ENCODE measurements around the gene RBM15B. TPM values are rescaled to one million over a fixed set of nuclear protein-coding genes. Genes with fewer than 3 reads are reported as not detected.

Gene RBM15B
- total RNA-seq, 4 donors from 2014 or later: 4.9 to 13.7 (median 8.9) TPM

DNA sequence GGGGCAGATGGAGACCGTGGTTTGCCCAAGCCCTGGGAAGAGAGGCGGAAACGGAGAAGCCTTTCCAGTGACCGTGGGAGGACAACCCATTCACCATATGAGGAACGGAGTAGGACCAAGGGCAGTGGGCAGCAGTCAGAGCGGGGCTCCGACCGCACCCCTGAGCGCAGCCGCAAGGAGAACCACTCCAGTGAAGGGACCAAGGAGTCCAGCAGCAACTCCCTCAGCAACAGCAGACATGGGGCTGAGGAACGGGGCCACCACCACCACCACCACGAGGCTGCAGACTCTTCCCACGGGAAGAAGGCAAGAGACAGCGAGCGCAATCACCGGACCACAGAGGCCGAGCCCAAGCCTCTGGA is 2.0 kb downstream of the RBM15B start:
- intact Hi-C loops (cut with DNase I; ENCODE audit: low total_unique reads): loop anchor here (10.0 kb wide), 1 partner anchor 1038 kb away; the partner anchor contains the start of genes CYB561D2, NPRL2 and TMEM115

DNA sequence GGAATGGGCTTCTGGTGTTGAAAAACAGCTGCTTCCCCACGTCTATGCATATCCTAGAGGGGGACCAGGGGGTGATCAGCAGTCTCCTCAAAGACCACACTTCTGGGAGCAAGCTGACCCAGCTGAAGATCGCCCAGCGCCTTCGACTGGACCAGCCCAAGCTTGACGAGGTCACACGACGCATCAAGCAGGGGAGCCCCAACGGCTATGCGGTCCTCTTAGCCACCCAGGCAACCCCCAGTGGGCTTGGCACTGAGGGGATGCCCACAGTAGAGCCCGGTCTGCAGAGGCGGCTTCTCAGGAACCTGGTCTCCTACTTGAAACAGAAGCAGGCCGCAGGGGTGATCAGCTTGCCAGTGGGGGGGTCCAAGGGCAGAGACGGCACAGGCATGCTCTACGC is 2.5 kb downstream of the RBM15B start:
- Histone ChIP-seq H3K27me3 (no peaks in the 10 kb centered on the region), H3K36me3 (peaks cover 0 to 67% of the 10 kb centered on the region in 2 donors), H3K9me3 (no peaks in the 10 kb centered on the region), H3K4me1 (peaks cover 39 to 61% of the 10 kb centered on the region in 2 donors), H3K4me3 (no peak overlapping the region), H3K27ac (peak overlapping the region in 3 of 4 donors; percentile 18 to 93 (median 87))
- in situ Hi-C loops (cut with MboI; ENCODE audit: low sequenced_read_pairs in 4 of 4): loop anchor here in 3 of 4 donors (5.0 to 25.0 kb wide), 4 partner anchors 104 to 781 kb away; partner anchors contain the start of genes CISH (in 1 of the 3), MAPKAPK3 (in 1 of the 3) and TEX264 (in 1 of the 3)
- DNase-seq: no peak
- intact Hi-C loops (cut with DNase I; ENCODE audit: low total_unique reads): loop anchor here (10.0 kb wide), 1 partner anchor 1039 kb away; the partner anchor contains the start of genes CYB561D2, NPRL2 and TMEM115
- no peak for TF ChIP-seq POLR2A (IDR thresholded peaks at IDR 0.05)
- TF ChIP-seq, protein P1, sequence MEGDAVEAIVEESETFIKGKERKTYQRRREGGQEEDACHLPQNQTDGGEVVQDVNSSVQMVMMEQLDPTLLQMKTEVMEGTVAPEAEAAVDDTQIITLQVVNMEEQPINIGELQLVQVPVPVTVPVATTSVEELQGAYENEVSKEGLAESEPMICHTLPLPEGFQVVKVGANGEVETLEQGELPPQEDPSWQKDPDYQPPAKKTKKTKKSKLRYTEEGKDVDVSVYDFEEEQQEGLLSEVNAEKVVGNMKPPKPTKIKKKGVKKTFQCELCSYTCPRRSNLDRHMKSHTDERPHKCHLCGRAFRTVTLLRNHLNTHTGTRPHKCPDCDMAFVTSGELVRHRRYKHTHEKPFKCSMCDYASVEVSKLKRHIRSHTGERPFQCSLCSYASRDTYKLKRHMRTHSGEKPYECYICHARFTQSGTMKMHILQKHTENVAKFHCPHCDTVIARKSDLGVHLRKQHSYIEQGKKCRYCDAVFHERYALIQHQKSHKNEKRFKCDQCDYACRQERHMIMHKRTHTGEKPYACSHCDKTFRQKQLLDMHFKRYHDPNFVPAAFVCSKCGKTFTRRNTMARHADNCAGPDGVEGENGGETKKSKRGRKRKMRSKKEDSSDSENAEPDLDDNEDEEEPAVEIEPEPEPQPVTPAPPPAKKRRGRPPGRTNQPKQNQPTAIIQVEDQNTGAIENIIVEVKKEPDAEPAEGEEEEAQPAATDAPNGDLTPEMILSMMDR (IDR thresholded peaks at IDR 0.05 in 4 of 5, conservative IDR thresholded peaks at IDR 0.05 in 1 of 5): no peak
- ATAC-seq: no peak

More for the DNA sequence above, 2.0 kb downstream of the RBM15B start:
- DNase-seq (no peak), ATAC-seq (no peak)
- H3K36me3 ChIP-seq: peaks cover 0 to 67% of the 10 kb centered on the region in 2 donors
- in situ Hi-C loops (cut with MboI; ENCODE audit: low sequenced_read_pairs in 4 of 4): loop anchor here in 3 of 4 donors (5.0 to 25.0 kb wide), 4 partner anchors 104 to 781 kb away; partner anchors contain the start of genes CISH (in 1 of the 3), MAPKAPK3 (in 1 of the 3) and TEX264 (in 1 of the 3)
- no peaks in the 10 kb centered on the region for H3K27me3 ChIP-seq
- peak overlapping the region in 3 of 4 donors; percentile 18 to 93 (median 87) for H3K27ac ChIP-seq
- no peak overlapping the region for H3K4me3 ChIP-seq
- TF ChIP-seq POLR2A (IDR thresholded peaks at IDR 0.05): no peak
- TF ChIP-seq, protein P1 (IDR thresholded peaks at IDR 0.05 in 4 of 5, conservative IDR thresholded peaks at IDR 0.05 in 1 of 5): no peak
- H3K4me1 ChIP-seq: peaks cover 39 to 61% of the 10 kb centered on the region in 2 donors
- H3K9me3 ChIP-seq: no peaks in the 10 kb centered on the region

- Histone ChIP-seq H3K9me3 (no peaks in the 10 kb centered on the region), H3K36me3 (peaks cover 0 to 65% of the 10 kb centered on the region in 2 donors), H3K27me3 (no peaks in the 10 kb centered on the region), H3K4me3 (no peak overlapping the region), H3K4me1 (peaks cover 39 to 61% of the 10 kb centered on the region in 2 donors), H3K27ac (peak overlapping the region in 2 of 4 donors; percentile 9 to 87)
- no peak for ATAC-seq
- intact Hi-C loops (cut with DNase I; ENCODE audit: low total_unique reads): loop anchor here (10.0 kb wide), 1 partner anchor 1040 kb away; the partner anchor contains the start of genes CYB561D2, NPRL2 and TMEM115
- in situ Hi-C loops (cut with MboI; ENCODE audit: low sequenced_read_pairs in 4 of 4): loop anchor here in 3 of 4 donors (5.0 to 25.0 kb wide), 4 partner anchors 103 to 782 kb away; partner anchors contain the start of genes CISH (in 1 of the 3), MAPKAPK3 (in 1 of the 3) and TEX264 (in 1 of the 3)
- no peak for TF ChIP-seq POLR2A (IDR thresholded peaks at IDR 0.05)
- TF ChIP-seq, protein P1 (IDR thresholded peaks at IDR 0.05 in 4 of 5, conservative IDR thresholded peaks at IDR 0.05 in 1 of 5): no peak
- no peak for DNase-seq
Observed at GRCh38 chr3:51394541-51394940, 3.5 kb downstream of the RBM15B start.

GRCh38 chr3:51395493-51396213 is 4.6 kb downstream of the RBM15B start:
- Histone ChIP-seq H3K27me3 (no peaks in the 10 kb centered on the region), H3K4me1 (peaks cover 32 to 55% of the 10 kb centered on the region in 2 donors), H3K4me3 (no peak overlapping the region), H3K27ac (peak overlapping the region in 3 of 4 donors; percentile 2 to 57 (median 56)), H3K9me3 (no peaks in the 10 kb centered on the region), H3K36me3 (peaks cover 0 to 65% of the 10 kb centered on the region in 2 donors)
- intact Hi-C loops (cut with DNase I; ENCODE audit: low total_unique reads): loop anchor here (10.0 kb wide), 1 partner anchor 1041 kb away; the partner anchor contains the start of genes CYB561D2, NPRL2 and TMEM115
- DNase-seq: no peak
- ATAC-seq: no peak
- in situ Hi-C loops (cut with MboI; ENCODE audit: low sequenced_read_pairs in 4 of 4): loop anchor here in 2 of 4 donors (25.0 kb wide), 3 partner anchors 267 to 783 kb away; partner anchors contain the start of genes CISH (in 1 of the 2), MAPKAPK3 (in 1 of the 2) and TEX264 (in 1 of the 2)
- TF ChIP-seq POLR2A (IDR thresholded peaks at IDR 0.05): no peak
- TF ChIP-seq, protein P1 (IDR thresholded peaks at IDR 0.05 in 4 of 5, conservative IDR thresholded peaks at IDR 0.05 in 1 of 5): no peak
